Femur (tissue), 1 donor: Measurements from ENCODE around the gene ITCH.
"Not testable (repeated sequence)": the region's sequence is repeated elsewhere in the genome, so short reads cannot be mapped to it uniquely, and the experiment has no call there.

ENCODE experiments used
- DNase-seq: peaks from one replicate; pipeline ENCODE4 v3.0.0-alpha.2; 2017

Gene ITCH

GRCh38 chr20:34363062-34363464 is at the start of gene ITCH:
ITCH (plus strand) TSS chr20:34363273; CDS start chr20:34393812, 30,539 bp downstream.
- DNase-seq: peak; percentile 97

DNA sequence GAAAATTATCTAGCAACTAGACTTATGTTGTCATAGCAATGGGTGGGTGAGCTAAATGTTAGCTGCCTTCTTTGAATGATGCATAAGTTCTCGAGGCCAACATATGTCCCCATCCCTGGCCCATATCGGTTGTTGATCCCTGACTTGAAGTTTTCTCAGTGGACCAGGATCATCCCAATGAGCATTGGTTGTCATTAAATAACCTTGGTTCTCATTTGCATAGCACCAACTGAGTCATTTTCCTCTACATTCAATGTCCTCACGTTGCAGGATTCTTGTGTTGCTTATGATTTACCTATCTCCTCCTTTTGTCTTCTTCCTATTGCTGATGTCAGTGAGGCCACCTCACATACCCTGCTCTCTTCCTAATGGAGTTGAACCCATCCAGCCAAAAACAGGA is 47.8 kb upstream of the ITCH start:
- DNase-seq: no peak

DNA sequence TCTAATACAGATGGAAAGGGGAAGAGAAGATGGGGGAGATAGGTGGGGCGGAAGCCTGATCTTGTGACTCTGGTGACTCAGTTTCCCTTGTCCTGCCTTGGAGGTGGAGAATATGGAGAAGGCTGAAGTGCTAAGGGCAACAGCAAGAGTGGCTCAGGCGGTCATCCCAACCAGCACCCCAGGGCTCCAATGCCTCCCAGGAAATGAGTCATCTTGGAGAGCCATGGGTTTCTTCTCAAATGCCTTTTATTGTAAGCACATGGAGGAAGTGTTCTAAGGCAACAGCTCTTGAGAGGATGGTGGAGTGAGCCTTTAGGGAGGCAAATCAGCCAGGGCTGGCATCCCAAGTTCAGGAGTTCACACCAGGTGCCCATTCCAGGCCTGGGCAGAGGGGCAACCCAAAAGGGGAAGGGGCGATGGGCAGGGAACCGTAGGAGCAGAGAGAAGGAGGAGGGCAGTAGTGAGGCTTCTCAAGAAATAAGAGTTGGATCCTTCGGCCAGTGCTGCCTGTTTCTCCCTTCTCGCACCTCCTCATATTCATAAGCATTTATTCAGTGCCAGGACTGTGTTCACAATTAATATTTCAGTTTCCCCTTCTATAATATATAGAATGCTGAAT is 46.8 kb upstream of the ITCH start:
- DNase-seq: no peak

- DNase-seq: no peak
Measured at GRCh38 chr20:34318609-34319443, 44.2 kb upstream of the ITCH start.

DNA sequence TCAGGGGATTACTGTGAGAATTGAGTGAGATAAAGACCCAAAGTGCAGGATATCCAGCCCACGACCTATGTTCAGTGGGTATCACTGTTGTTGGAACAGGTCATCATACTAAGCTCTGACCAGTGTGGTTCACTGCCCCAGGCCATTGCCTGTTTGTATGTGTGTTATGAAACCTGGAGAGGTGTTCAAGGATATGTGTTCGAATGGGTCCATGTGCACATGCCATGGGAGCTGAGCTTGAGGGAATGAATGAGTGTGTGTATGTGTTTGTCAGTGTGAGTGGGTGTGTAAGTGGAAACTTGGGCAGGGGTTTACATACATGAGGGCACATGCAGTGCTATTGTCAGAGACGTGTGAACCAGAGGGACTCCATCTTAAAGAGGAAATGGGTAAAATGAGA is 42.2 kb upstream of the ITCH start:
- no peak for DNase-seq

- no peak for DNase-seq
Measured at GRCh38 chr20:34322267-34323105, 40.6 kb upstream of the ITCH start.

- no peak for DNase-seq
Measured at GRCh38 chr20:34324541-34324940, 38.5 kb upstream of the ITCH start.

- DNase-seq: not testable (repeated sequence)
Measured at GRCh38 chr20:34328207-34328606, 34.9 kb upstream of the ITCH start.

DNA sequence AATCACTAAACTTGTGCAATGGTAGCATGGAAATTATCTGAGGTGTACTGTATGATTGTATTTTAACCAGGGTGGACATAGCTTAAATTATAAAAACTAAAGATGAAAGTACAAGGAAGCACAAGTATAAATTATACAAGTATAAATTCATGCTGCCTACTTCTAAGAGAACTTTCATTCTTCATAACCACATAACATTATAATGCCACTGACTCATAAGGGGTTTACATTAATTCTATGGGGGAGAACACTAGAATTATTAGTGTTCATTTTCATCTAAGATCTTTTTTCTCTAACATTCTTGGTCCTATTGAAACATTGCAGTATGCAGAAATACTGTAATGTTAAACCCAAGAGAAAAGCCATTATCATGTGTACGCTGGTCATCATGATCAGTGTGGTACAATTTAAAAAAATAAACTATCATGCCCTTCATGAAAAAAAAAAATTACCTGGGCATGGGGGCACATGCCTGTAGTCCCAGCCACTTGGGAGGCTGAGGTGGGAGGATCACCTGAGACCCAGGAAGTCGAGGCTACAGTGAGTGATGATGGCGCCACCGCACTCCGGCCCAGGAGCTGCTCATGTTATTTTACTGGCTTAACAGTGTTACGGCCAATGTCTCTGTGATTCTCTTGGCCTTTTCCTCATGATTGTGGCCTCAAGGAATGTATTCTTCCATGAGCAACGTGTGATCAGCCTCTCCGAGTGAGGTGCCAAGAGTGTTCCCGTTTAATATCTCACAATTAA is 34.0 kb upstream of the ITCH start:
- no peak for DNase-seq

DNA sequence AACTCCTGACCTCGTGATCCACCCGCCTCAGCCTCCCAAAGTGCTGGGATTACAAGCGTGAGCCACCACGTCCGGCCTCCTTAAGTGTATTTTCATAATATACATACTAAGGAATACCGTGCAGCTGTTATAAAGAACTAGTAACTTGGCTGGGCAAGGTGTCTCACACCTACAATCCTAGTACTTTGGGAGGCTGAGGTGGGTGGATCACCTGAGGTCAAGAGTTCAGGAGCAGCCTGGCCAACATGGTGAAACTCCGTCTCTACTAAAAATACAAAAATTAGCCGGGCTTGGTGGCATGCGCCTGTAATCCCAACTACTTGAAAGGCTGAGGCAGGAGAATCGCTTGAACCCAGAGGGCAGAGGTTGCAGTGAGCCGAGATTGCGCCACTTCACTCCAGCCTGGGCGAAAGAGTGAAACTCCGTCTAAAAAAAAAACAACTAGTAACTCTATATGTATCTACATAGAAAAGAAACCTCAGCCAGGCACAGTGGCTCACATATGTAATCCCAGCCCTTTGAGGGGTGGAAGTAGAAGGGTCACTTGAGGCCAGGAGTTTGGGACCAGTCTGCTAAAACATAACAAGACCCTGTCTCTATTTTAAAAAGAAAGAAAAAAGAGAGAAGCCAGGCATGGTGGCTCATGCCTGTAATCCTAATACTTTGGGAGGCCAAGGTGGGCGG is 32.1 kb upstream of the ITCH start:
- DNase-seq: not testable (repeated sequence)

GRCh38 chr20:34331838-34332237 is 31.2 kb upstream of the ITCH start:
- DNase-seq: no peak

GRCh38 chr20:34332262-34332920 is 30.7 kb upstream of the ITCH start:
- DNase-seq: no peak

DNA sequence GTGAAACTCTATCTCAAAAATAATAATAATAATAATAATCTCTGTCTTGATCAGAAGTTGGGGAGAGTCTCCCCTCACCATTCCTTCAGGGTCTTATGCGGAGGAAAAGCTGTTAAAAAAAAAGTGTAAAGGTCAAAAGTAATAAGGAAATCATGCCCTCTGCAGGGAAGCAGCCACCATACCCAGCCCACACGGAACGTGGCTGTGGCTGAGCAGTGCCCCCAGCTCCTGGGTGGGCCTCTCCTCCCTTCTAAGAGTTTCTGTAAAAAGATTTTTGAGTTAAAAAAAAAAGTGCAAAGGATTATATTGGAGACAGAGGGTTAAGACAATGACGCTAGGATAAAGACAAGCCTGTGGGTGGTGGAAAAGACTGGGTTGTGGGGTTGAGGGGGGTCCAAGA is 29.3 kb upstream of the ITCH start:
- no peak for DNase-seq

DNA sequence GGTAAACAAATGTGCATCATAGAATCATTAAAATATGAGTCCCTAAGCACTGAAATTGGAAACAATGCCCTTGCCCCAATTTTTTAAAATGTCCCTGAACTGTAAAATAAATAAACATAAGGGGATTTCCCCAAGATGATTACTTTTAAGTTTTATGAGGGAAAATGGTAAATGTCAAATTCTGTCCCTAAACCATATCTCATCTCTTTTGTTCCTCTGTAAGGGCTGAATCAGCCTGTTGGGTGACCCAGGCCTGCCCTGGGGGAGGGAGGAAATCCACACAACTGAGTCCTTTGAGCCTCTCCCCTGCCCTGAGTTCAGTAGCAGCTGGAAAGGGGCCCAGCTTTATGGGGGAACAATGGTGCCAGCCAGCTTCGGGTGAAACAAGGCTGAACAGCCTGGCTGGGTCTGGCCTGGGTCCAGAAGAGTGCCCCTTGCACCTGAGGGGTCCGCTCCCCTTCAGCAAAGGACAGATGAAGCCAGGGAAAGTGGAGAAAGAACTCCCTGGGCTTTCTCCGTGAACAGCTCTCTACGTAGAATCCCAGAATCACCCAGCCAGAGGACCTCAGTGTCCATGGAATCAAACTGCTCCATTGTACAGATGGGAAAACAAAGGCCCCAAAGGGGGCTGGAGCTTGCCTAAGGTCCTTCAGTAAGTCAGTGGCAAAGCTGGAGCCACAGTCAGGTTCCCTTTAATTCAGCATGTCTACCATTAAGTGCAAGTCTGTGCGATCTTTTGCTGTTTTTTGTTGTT is 28.2 kb upstream of the ITCH start:
- DNase-seq: peak; percentile 44

DNA sequence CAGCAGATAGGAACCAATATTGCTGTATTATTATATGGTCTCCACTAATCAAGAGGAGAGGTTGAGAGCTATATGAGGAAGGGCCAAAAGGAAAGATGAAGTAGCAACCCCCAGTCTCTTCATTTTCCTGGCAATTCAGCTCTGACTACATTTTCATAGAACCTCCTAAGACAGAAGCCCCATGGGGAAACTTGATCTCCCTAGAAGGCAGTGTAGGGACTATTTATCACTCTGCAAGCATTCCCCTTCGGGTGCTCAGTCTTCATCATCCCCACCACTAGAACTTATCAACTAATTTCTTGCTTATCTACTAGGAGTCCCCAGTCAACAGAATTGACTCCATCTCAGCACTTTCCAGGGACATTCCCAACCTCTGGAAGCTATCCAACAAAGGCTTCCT is 25.5 kb upstream of the ITCH start:
- no peak for DNase-seq

GRCh38 chr20:34337982-34338726 is 24.9 kb upstream of the ITCH start:
- no peak for DNase-seq

GRCh38 chr20:34340726-34341125 is 22.3 kb upstream of the ITCH start:
- DNase-seq: not testable (repeated sequence)

DNA sequence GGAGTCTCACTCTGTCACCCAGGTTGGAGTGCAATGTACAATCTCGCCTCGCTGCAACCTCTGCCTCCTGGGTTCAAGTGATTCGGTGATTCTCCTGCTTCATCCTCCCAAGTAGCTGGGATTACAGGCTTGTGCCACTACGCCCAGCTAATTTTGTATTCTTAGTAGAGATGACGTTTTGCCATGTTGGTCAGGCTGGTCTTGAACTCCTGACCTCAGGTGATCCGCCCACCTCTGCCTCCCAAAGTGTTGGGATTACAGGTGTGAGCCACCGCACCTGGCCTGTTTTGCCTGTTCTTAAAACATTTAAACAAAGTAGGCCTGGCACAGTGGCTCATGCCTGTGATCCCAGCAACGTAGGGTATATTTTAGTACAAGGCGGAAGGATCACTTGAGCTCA is 21.9 kb upstream of the ITCH start:
- not testable (repeated sequence) for DNase-seq

- DNase-seq: no peak
Measured at GRCh38 chr20:34343458-34344211, 19.4 kb upstream of the ITCH start.
